ENCODE results near the gene TMEM242. TPM values are rescaled to one million over a fixed set of nuclear protein-coding genes. Genes with fewer than 3 reads are reported as not detected.

TMEM242 gene
- total RNA-seq: 9.9 TPM
- long read RNA-seq, full-length matches to known transcripts: 8 of 8 reads
- long read RNA-seq, partial matches to known transcripts: 0 of 8 reads
- long read RNA-seq, other reads (novel, unspliced or antisense): 0 of 8 reads

- Histone ChIP-seq H3K4me1 (peaks cover 16% of the 10 kb centered on the region), H3K4me3 (peak within 1 kb of the TSS; percentile 91), H3K36me3 (peaks cover 12% of the 10 kb centered on the region), H3K27ac (peak within 1 kb of the TSS; percentile 93), H3K27me3 (no peaks in the 10 kb centered on the region), H3K9me3 (no peaks in the 10 kb centered on the region)
- intact Hi-C loops (cut with DNase I): no loop called here
- DNase-seq (peak; percentile 95), ATAC-seq (peak; percentile 99)
- peak; percentile 41 for TF ChIP-seq CTCF (IDR thresholded peaks at IDR 0.05)
Measured at GRCh38 chr6:157323255-157323965, at the start of gene TMEM242. Gene TMEM242, minus strand, starts transcription at chr6:157323519. Its CDS starts 20 bp downstream, at chr6:157323499.

GRCh38 chr6:157372501-157373280, 49.4 kb upstream of the TMEM242 start:
- Histone ChIP-seq H3K36me3 (no peaks in the 10 kb centered on the region), H3K4me1 (no peaks in the 10 kb centered on the region), H3K27me3 (peaks cover 2% of the 10 kb centered on the region), H3K27ac (no peak overlapping the region), H3K9me3 (no peaks in the 10 kb centered on the region), H3K4me3 (no peak overlapping the region)
- ATAC-seq (no peak), DNase-seq (no peak)
- intact Hi-C loops (cut with DNase I): no loop called here
- TF ChIP-seq CTCF (IDR thresholded peaks at IDR 0.05): no peak

GRCh38 chr6:157370755-157371154, 47.4 kb upstream of the TMEM242 start:
- no peak for TF ChIP-seq CTCF (IDR thresholded peaks at IDR 0.05)
- Histone ChIP-seq H3K4me3 (no peak overlapping the region), H3K27ac (no peak overlapping the region), H3K36me3 (no peaks in the 10 kb centered on the region), H3K27me3 (peaks cover 5% of the 10 kb centered on the region), H3K9me3 (no peaks in the 10 kb centered on the region), H3K4me1 (no peaks in the 10 kb centered on the region)
- intact Hi-C loops (cut with DNase I): no loop called here
- ATAC-seq: no peak
- DNase-seq: no peak

- no peaks in the 10 kb centered on the region for H3K36me3 ChIP-seq
- peaks cover 5% of the 10 kb centered on the region for H3K27me3 ChIP-seq
- no peak for TF ChIP-seq CTCF (IDR thresholded peaks at IDR 0.05)
- H3K4me1 ChIP-seq: no peaks in the 10 kb centered on the region
- H3K27ac ChIP-seq: no peak overlapping the region
- DNase-seq: no peak
- intact Hi-C loops (cut with DNase I): no loop called here
- no peak overlapping the region for H3K4me3 ChIP-seq
- ATAC-seq: no peak
- no peaks in the 10 kb centered on the region for H3K9me3 ChIP-seq
Measured at GRCh38 chr6:157368359-157369049, 45.2 kb upstream of the TMEM242 start.

GRCh38 chr6:157366648-157367047, 43.3 kb upstream of the TMEM242 start:
- Histone ChIP-seq H3K27me3 (peaks cover 5% of the 10 kb centered on the region), H3K36me3 (no peaks in the 10 kb centered on the region), H3K27ac (no peak overlapping the region), H3K4me3 (no peak overlapping the region), H3K4me1 (no peaks in the 10 kb centered on the region), H3K9me3 (no peaks in the 10 kb centered on the region)
- intact Hi-C loops (cut with DNase I): no loop called here
- no peak for TF ChIP-seq CTCF (IDR thresholded peaks at IDR 0.05)
- DNase-seq (no peak), ATAC-seq (no peak)

All from upper lobe of right lung (tissue), 1 donor.